Mesenchymal stem cell (in vitro differentiated cells and primary cell): ENCODE measurements around the gene IL1RAPL2.

Source experiments
- DNase-seq: peaks from one replicate; pipeline ENCODE4 v3.0.0-alpha.2; 2013
- H2AFZ ChIP-seq: one replicate; pipeline ENCODE4 v1.6.1; 2013; ENCODE audit warnings: low read depth, mild to moderate bottlenecking, control low read depth, inconsistent platforms, low read length, moderate library complexity
- H2AK5ac ChIP-seq: 2 replicates; pipeline ENCODE4 v1.6.1; 2013; ENCODE audit warnings: low read length, moderate library complexity, mild to moderate bottlenecking, inconsistent platforms; ENCODE audit not compliant: severe bottlenecking
- H2BK120ac ChIP-seq: one replicate; pipeline ENCODE4 v1.6.1; 2013; ENCODE audit warnings: low read depth, mild to moderate bottlenecking, inconsistent platforms, low read length, moderate library complexity
- H2BK12ac ChIP-seq, 2 experiments: one replicate each; pipeline ENCODE4 v1.6.1; 2013; ENCODE audit warnings: inconsistent platforms in 2 of 2, low read length in 2 of 2, mild to moderate bottlenecking in 2 of 2, moderate library complexity in 2 of 2, control low read depth in 1 of 2
- H2BK15ac ChIP-seq: one replicate; pipeline ENCODE4 v1.6.1; 2013; ENCODE audit warnings: mild to moderate bottlenecking, low read depth, inconsistent platforms; ENCODE audit not compliant: poor library complexity, severe bottlenecking
- H2BK5ac ChIP-seq: 2 replicates; pipeline ENCODE4 v1.6.1; 2013; ENCODE audit warnings: low read depth, mild to moderate bottlenecking, low read length, control low read depth, inconsistent platforms; ENCODE audit not compliant: poor library complexity, severe bottlenecking
- H3K14ac ChIP-seq, 2 experiments: one replicate each; pipeline ENCODE4 v1.6.1; 2013; ENCODE audit warnings: inconsistent platforms in 2 of 2, low read length in 2 of 2, control low read depth in 1 of 2, mild to moderate bottlenecking in 1 of 2, moderate library complexity in 1 of 2
- H3K18ac ChIP-seq, 2 experiments: one replicate each; pipeline ENCODE4 v1.6.1; 2013; ENCODE audit warnings: inconsistent platforms in 2 of 2, low read length in 2 of 2, control low read depth in 1 of 2, low read depth in 1 of 2, mild to moderate bottlenecking in 1 of 2
- H3K23ac ChIP-seq, 2 experiments: one replicate each; pipeline ENCODE4 v1.6.1; 2013; ENCODE audit warnings: inconsistent platforms in 2 of 2, low read length in 2 of 2, mild to moderate bottlenecking in 2 of 2, moderate library complexity in 2 of 2, control low read depth in 1 of 2
- H3K27ac ChIP-seq: 2 replicates; pipeline ENCODE4 v1.5.1; 2013; ENCODE audit warnings: mild to moderate bottlenecking, moderate library complexity, low read length, control low read depth, inconsistent platforms; ENCODE audit not compliant: poor library complexity, severe bottlenecking
- H3K27me3 ChIP-seq, 2 experiments: 2 replicates each; pipeline versions ENCODE4 v1.6.1 to v1.7.0; 2013; ENCODE audit warnings: low read length in 2 of 2, mild to moderate bottlenecking in 2 of 2, moderate library complexity in 2 of 2, control low read depth in 1 of 2, inconsistent platforms in 1 of 2; ENCODE audit not compliant: control insufficient read depth in 1 of 2, insufficient read depth in 1 of 2
- H3K36me3 ChIP-seq, 2 experiments: 2 replicates each; pipeline versions ENCODE4 v1.6.1 to v1.7.0; 2013; ENCODE audit warnings: low read length in 2 of 2, control low read depth in 1 of 2, inconsistent platforms in 1 of 2, low read depth in 1 of 2, mild to moderate bottlenecking in 1 of 2; ENCODE audit not compliant: insufficient read depth in 2 of 2, control insufficient read depth in 1 of 2
- H3K4ac ChIP-seq, 2 experiments: one replicate each; pipeline ENCODE4 v1.6.1; 2013; ENCODE audit warnings: inconsistent platforms in 2 of 2, low read length in 2 of 2, mild to moderate bottlenecking in 2 of 2, moderate library complexity in 2 of 2, control low read depth in 1 of 2, low read depth in 1 of 2
- H3K4me1 ChIP-seq: 2 replicates; pipeline ENCODE4 v1.6.1; 2013; ENCODE audit warnings: low read depth, low read length, control low read depth; ENCODE audit not compliant: control insufficient read depth, insufficient read depth
- H3K4me2 ChIP-seq: 2 replicates; pipeline ENCODE4 v1.6.1; 2013; ENCODE audit warnings: low read length, mild to moderate bottlenecking, inconsistent platforms; ENCODE audit not compliant: poor library complexity, severe bottlenecking
- H3K4me3 ChIP-seq, 2 experiments: 2 replicates each; pipeline versions ENCODE4 v1.5.1 to v1.7.0; 2013; ENCODE audit warnings: low read length in 2 of 2, mild to moderate bottlenecking in 2 of 2, control low read depth in 1 of 2, low read depth in 1 of 2; ENCODE audit not compliant: insufficient read depth in 1 of 2
- H3K79me1 ChIP-seq: replicated peaks from 2 replicates; pipeline ENCODE4 v1.6.1; 2013; ENCODE audit warnings: mild to moderate bottlenecking, control low read depth, low read length, inconsistent platforms; ENCODE audit not compliant: poor library complexity, severe bottlenecking
- H3K9ac ChIP-seq: 2 replicates; pipeline ENCODE4 v1.7.0; 2013; ENCODE audit warnings: mild to moderate bottlenecking, low read length, moderate library complexity
- H3K9me3 ChIP-seq: 2 replicates; pipeline ENCODE4 v1.7.0; 2013; ENCODE audit warnings: mild to moderate bottlenecking, low read length; ENCODE audit not compliant: control insufficient read depth
- H4K8ac ChIP-seq: one replicate; pipeline ENCODE4 v1.6.1; 2013; ENCODE audit warnings: inconsistent platforms, mild to moderate bottlenecking, low read length, moderate library complexity
- H4K91ac ChIP-seq: one replicate; pipeline ENCODE4 v1.6.1; 2013; ENCODE audit warnings: mild to moderate bottlenecking, low read length, inconsistent platforms
- WGBS: methylation state at CpG from one replicate; pipeline ENCODE4 v1.1.7; 2013; ENCODE audit warnings: mixed read lengths; 5-methylcytosine and 5-hydroxymethylcytosine counted together

The IL1RAPL2 gene

DNA sequence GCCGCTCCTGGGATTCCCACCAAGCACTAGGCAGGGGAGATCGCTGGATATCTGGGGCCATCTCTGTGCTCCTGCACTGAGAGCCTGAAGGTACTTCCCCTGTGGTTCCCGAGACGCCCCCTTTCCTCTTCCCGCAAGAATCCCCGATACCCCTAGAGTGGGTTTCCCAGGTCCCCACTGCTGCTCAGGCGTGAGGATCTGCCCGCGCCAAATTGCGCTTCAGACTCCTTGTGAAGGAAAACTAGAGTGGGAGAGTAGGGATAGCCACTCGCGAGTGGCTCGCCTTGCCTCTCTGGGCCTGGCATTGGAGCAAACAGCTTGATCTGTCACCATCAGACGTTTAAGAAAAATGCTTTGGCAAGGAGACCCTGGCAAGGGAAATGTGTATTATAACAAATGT, 1.5 kb downstream of the IL1RAPL2 start:
- Histone ChIP-seq H3K4me1 (peaks cover 10% of the 10 kb centered on the region), H3K27me3 (peaks cover 41 to 68% of the 10 kb centered on the region in 2 experiments), H3K27ac (no peak overlapping the region), H2AK5ac (no peak overlapping the region), H3K9me3 (no peaks in the 10 kb centered on the region), H3K9ac (no peak overlapping the region), H2BK120ac (no peak overlapping the region), H2BK12ac (no peak overlapping the region), H3K23ac (no peak overlapping the region), H3K36me3 (no peaks in the 10 kb centered on the region), H3K4ac (no peak overlapping the region), H3K79me1 (no peaks in the 10 kb centered on the region), H4K8ac (no peak overlapping the region), H2BK15ac (no peak overlapping the region), H2AFZ (no peak overlapping the region), H3K14ac (no peak overlapping the region), H3K4me3 (no peak overlapping the region), H3K4me2 (no peak overlapping the region), H2BK5ac (no peak overlapping the region), H4K91ac (no peak overlapping the region), H3K18ac (no peak overlapping the region)
- DNase-seq: no peak
- WGBS: 1% methylated on average over 11 of the region's 14 CpGs

DNA sequence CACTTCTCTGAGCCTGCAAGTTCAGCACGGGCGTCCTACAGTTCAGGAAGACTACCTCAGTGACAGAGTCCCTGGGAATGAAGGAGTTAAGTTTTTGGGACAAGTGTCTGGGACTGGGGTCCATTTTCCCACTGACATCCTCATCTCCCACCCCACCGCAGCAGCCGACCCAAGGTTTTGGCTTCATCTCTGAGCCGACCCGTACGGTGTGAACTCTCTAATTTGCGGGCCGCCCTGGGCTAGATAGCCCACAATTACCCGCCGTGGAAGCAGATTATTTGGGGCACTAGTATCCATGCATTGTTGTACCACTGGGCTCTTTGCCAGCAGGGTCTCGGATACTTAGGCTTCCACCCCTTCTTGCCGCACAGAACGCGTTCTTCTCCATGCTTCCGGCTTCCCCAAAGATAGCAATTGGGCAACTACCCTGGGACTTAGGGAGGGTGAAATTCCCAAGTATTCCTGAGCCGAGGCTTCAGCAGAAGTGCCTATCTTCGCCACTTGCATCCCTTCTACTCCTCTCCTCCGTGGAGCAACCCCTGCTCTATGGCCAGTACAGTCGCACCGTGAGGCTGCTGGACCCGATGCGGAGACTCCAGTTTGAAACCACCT, 2.4 kb downstream of the IL1RAPL2 start:
- Histone ChIP-seq H2BK120ac (no peak overlapping the region), H3K4me2 (no peak overlapping the region), H3K27me3 (peaks cover 41 to 68% of the 10 kb centered on the region in 2 experiments), H2AK5ac (no peak overlapping the region), H3K14ac (no peak overlapping the region), H3K4ac (no peak overlapping the region), H3K4me1 (peaks cover 10% of the 10 kb centered on the region), H3K4me3 (no peak overlapping the region), H3K18ac (no peak overlapping the region), H2BK12ac (no peak overlapping the region), H2BK5ac (no peak overlapping the region), H4K91ac (no peak overlapping the region), H3K9ac (no peak overlapping the region), H3K36me3 (no peaks in the 10 kb centered on the region), H2BK15ac (no peak overlapping the region), H3K9me3 (no peaks in the 10 kb centered on the region), H3K79me1 (no peaks in the 10 kb centered on the region), H3K27ac (no peak overlapping the region), H4K8ac (no peak overlapping the region), H2AFZ (no peak overlapping the region), H3K23ac (no peak overlapping the region)
- 4% methylated on average over 18 of the region's 23 CpGs for WGBS
- no peak for DNase-seq

DNA sequence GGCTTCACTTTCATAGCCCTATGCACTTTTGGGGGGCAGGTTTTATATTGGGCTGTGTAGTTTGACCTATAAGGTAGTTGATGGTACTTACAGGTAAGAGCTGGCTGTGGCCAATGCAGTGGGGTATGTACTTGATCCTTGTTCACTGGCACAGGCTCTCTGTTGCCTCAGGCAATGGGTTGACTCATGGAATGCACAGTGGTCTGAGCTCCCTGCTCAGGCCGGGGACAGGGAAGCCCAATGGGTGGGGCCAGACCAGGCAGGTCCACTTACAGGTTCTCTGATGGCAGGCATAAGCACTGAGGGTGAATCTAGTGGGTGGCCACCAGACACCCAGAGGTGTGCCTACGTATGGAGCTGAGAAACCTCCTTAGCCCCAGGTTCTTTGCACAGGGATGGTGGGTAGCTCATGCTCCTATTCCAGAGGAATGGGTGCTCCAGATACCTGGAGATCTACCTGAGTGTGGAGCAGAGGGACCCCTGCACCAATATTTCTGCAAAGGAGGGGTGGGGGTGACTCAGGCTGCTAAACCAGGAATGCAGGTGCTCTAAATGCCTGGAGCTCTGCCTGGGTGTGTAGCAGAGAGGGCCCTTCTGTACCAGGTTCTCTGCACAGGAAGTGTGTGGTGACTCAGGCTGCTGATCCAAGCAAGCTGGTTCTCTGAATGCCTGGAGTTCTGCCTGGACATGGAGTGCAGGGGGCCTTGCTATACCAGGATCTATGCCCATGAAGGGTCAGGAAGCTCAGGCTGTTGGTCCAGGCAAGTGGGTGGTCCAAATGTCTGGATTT, 52.3 kb downstream of the IL1RAPL2 start:
- Histone ChIP-seq H3K79me1 (no peaks in the 10 kb centered on the region), H2BK5ac (no peak overlapping the region), H2AFZ (no peak overlapping the region), H3K9ac (no peak overlapping the region), H4K8ac (no peak overlapping the region), H3K18ac (no peak overlapping the region), H3K14ac (no peak overlapping the region), H3K23ac (no peak overlapping the region), H3K9me3 (no peaks in the 10 kb centered on the region), H3K27me3 (peaks cover 0 to 3% of the 10 kb centered on the region in 2 experiments), H3K36me3 (no peaks in the 10 kb centered on the region), H3K4me2 (no peak overlapping the region), H3K27ac (no peak overlapping the region), H2BK15ac (no peak overlapping the region), H2BK12ac (no peak overlapping the region), H2AK5ac (no peak overlapping the region), H4K91ac (no peak overlapping the region), H3K4me3 (no peak overlapping the region), H2BK120ac (no peak overlapping the region), H3K4ac (no peak overlapping the region), H3K4me1 (no peaks in the 10 kb centered on the region)
- no peak for DNase-seq
- 68% methylated on average over 2 of the region's 2 CpGs for WGBS

DNA sequence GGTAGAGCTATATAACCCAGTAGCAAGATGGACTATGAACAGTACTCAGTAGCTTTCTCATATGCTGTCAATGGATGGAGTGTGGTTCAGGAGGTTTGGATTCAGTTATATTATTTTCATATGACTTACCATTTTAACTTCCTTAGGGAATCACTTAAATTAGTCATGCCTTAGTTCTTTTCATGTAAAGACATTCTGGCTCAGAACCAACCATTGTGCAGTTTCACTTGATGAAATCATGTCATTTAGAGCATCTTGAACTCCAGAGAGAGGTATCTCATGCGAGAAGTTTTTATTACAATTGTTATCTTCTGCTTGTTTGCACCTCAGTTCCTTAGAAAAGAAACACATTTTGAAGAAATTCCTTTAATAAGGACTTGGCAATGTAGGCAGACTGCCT, 55.8 kb downstream of the IL1RAPL2 start:
- Histone ChIP-seq H3K23ac (no peak overlapping the region), H3K4me3 (no peak overlapping the region), H3K9me3 (no peaks in the 10 kb centered on the region), H3K4me2 (no peak overlapping the region), H3K79me1 (no peaks in the 10 kb centered on the region), H2BK12ac (no peak overlapping the region), H3K36me3 (no peaks in the 10 kb centered on the region), H3K4ac (no peak overlapping the region), H3K27ac (no peak overlapping the region), H2BK5ac (no peak overlapping the region), H4K8ac (no peak overlapping the region), H4K91ac (no peak overlapping the region), H2AK5ac (no peak overlapping the region), H3K14ac (no peak overlapping the region), H3K9ac (no peak overlapping the region), H3K27me3 (peaks cover 0 to 3% of the 10 kb centered on the region in 2 experiments), H2BK15ac (no peak overlapping the region), H3K18ac (no peak overlapping the region), H3K4me1 (no peaks in the 10 kb centered on the region), H2AFZ (no peak overlapping the region), H2BK120ac (no peak overlapping the region)
- DNase-seq: no peak
- no CpG with 5 or more reads among the region's 1 CpG for WGBS
